OCI-LY1 (cell line): ENCODE measurements around the gene ING2.
"Not testable (repeated sequence)": the region's sequence is repeated elsewhere in the genome, so short reads cannot be mapped to it uniquely, and the experiment has no call there.

Source experiments
- H2AFZ ChIP-seq: fragments of 200-600 bp; sonication (generic), shearing (Covaris generic); 2 replicates; pipeline ENCODE4 v1.6.0; 2014; ENCODE audit warnings: antibody characterized with exemption, mild to moderate bottlenecking, low read length
- H3F3A ChIP-seq: fragments of 200-600 bp; sonication (generic), shearing (Covaris generic); 2 replicates; pipeline ENCODE4 v1.6.0; 2014; ENCODE audit warnings: mild to moderate bottlenecking, antibody characterized with exemption, low read length, moderate library complexity; ENCODE audit not compliant: insufficient read depth
- H3K27ac ChIP-seq: fragments of 200-600 bp; sonication (generic); 2 replicates; pipeline ENCODE4 v1.5.1; 2014; ENCODE audit warnings: low read length, mixed run types, mild to moderate bottlenecking, low read depth; ENCODE audit not compliant: poor library complexity, severe bottlenecking
- H3K27me3 ChIP-seq: fragments of 200-600 bp; sonication (generic); 2 replicates; pipeline ENCODE4 v1.6.0; 2014; ENCODE audit warnings: antibody characterized with exemption, mild to moderate bottlenecking, low read length, moderate library complexity; ENCODE audit not compliant: insufficient read depth
- H3K36me3 ChIP-seq: fragments of 200-600 bp; sonication (generic); 2 replicates; pipeline ENCODE4 v1.6.1; 2014; ENCODE audit warnings: mild to moderate bottlenecking, antibody characterized with exemption, low read length, moderate library complexity, mixed read lengths; ENCODE audit not compliant: insufficient read depth
- H3K4me1 ChIP-seq: fragments of 200-600 bp; sonication (generic); 2 replicates; pipeline ENCODE4 v1.5.1; 2014; ENCODE audit warnings: mild to moderate bottlenecking, low read length, moderate library complexity; ENCODE audit not compliant: insufficient read depth, severe bottlenecking
- H3K4me2 ChIP-seq: fragments of 200-600 bp; sonication (generic), shearing (Covaris generic); 2 replicates; pipeline ENCODE4 v1.6.1; 2014; ENCODE audit warnings: low read length
- H3K4me3 ChIP-seq: fragments of 200-600 bp; sonication (generic); 2 replicates; pipeline ENCODE4 v1.5.1; 2014; ENCODE audit warnings: low read length, low read depth, mild to moderate bottlenecking, mixed read lengths; ENCODE audit not compliant: poor library complexity, severe bottlenecking
- H3K79me2 ChIP-seq: fragments of 200-600 bp; shearing (Covaris generic); 2 replicates; pipeline ENCODE4 v1.6.1; 2016; ENCODE audit warnings: mixed run types, low read length, mixed read lengths; ENCODE audit not compliant: insufficient read depth
- H3K9ac ChIP-seq: fragments of 200-600 bp; sonication (generic), shearing (Covaris generic); 2 replicates; pipeline ENCODE4 v1.6.1; 2014; ENCODE audit warnings: mild to moderate bottlenecking, low read length, mixed read lengths
- H3K9me2 ChIP-seq: fragments of 200-600 bp; sonication (generic), shearing (Covaris generic); 2 replicates; pipeline ENCODE4 v1.6.1; 2014; ENCODE audit warnings: low read depth, mild to moderate bottlenecking, low read length, mixed read lengths
- H3K9me3 ChIP-seq: fragments of 200-600 bp; shearing (Covaris generic); 2 replicates; pipeline ENCODE4 v1.6.1; 2014; ENCODE audit warnings: low read length, mixed read lengths
- H4K20me1 ChIP-seq: fragments of 200-600 bp; sonication (generic), shearing (Covaris generic); 2 replicates; pipeline ENCODE4 v1.6.0; 2016; ENCODE audit warnings: mild to moderate bottlenecking, low read length; ENCODE audit not compliant: insufficient read depth
- EZH2 ChIP-seq: fragments of 200-600 bp; sonication (generic), shearing (Covaris generic); IDR thresholded peaks from 2 replicates; pipeline ENCODE4 v1.8.0; 2017; ENCODE audit warnings: borderline replicate concordance, mixed run types, mild to moderate bottlenecking, antibody characterized with exemption, low read length, moderate library complexity, mixed read lengths
- TF ChIP-seq, protein P1 (sequence below): fragments of 200-600 bp; sonication (generic), shearing (Covaris generic); IDR thresholded peaks from 2 replicates; pipeline ENCODE4 v1.5.1; 2017; ENCODE audit warnings: mild to moderate bottlenecking, antibody characterized with exemption, low read length, moderate library complexity, mixed read lengths

ING2 gene

DNA sequence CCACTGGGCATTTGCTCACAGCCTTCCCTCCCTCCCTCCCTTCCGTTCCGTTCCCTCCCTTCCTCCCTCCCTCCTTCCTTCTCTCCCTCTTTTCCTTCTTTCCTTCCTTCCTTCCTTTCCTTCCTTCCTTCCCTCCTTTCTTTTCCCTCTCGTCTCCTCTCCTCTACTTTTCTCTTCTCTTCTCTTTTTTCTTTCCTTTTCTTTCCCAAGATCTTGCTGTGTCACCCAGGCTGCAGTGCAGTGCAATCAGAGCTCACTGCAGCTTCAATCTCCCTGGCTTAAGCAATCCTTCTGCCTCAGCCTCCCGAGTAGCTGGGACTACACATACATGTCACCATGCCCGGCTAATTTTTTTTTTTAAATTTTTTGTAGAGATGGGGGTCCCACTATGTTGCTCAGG, 26.7 kb upstream of the ING2 start:
- H3K4me2 ChIP-seq: no peak overlapping the region
- no peak overlapping the region for H3K9ac ChIP-seq
- no peak overlapping the region for H3K27ac ChIP-seq

DNA sequence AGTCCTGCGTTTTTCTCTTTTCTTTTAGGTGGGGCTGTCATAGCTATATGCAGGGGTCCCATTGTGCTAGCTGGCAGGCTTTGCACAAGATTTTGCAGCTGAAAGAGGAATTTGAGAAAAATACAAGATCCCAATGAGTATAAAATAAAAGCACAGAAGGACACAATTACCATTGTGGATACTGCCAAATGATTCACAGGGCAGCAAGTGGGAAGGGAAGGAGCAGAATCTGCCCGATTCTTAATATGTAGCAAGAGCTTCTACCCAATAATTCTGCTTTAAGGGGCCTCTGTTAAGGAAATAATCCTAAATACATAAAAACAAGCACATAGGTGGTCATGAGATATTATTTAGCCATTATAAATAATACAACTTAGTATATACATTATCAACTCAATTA, 25.9 kb upstream of the ING2 start:
- Histone ChIP-seq H3K27me3 (no peaks in the 10 kb centered on the region), H3K4me2 (no peak overlapping the region)

More for the DNA sequence above, 26.7 kb upstream of the ING2 start:
- Histone ChIP-seq H3K4me3 (no peak overlapping the region), H3K27me3 (no peaks in the 10 kb centered on the region), H3K79me2 (no peaks in the 10 kb centered on the region), H4K20me1 (no peaks in the 10 kb centered on the region), H3K4me1 (no peaks in the 10 kb centered on the region), H3K9me2 (no peaks in the 10 kb centered on the region), H3K36me3 (no peaks in the 10 kb centered on the region), H3F3A (no peaks in the 10 kb centered on the region), H3K9me3 (no peaks in the 10 kb centered on the region), H2AFZ (no peak overlapping the region)
- TF ChIP-seq, protein P1, sequence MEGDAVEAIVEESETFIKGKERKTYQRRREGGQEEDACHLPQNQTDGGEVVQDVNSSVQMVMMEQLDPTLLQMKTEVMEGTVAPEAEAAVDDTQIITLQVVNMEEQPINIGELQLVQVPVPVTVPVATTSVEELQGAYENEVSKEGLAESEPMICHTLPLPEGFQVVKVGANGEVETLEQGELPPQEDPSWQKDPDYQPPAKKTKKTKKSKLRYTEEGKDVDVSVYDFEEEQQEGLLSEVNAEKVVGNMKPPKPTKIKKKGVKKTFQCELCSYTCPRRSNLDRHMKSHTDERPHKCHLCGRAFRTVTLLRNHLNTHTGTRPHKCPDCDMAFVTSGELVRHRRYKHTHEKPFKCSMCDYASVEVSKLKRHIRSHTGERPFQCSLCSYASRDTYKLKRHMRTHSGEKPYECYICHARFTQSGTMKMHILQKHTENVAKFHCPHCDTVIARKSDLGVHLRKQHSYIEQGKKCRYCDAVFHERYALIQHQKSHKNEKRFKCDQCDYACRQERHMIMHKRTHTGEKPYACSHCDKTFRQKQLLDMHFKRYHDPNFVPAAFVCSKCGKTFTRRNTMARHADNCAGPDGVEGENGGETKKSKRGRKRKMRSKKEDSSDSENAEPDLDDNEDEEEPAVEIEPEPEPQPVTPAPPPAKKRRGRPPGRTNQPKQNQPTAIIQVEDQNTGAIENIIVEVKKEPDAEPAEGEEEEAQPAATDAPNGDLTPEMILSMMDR: no peak
- no peak for TF ChIP-seq EZH2

DNA sequence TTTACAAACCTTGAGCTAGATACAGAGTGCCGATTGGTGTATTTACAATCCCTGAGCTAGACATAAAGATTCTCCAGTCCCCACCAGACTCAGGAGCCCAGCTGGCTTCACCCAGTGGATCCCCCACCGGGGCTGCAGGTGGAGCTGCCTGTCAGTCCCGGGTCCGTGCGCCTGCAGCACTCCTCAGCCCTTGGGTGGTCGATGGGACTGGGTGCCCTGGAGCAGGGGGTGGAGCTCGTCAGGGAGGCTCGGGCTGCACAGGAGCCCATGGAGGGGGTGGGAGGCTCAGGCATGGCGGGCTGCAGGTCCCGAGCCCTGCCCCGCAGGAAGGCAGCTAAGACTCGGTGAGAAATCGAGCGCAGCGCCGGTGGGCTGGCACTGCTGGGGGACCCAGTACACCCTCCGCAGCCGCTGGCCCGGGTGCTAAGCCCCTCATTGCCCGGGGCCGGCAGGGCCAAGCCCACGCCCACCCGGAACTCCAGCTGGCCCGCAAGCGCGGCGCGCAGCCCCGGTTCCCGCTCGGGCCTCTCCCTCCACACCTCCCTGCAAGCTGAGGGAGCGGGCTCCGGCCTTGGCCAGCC, 22.3 kb upstream of the ING2 start:
- H3K36me3 ChIP-seq, H3K9ac ChIP-seq, H3K4me3 ChIP-seq, H3K27ac ChIP-seq, H4K20me1 ChIP-seq, H2AFZ ChIP-seq, H3K4me2 ChIP-seq, H3K9me3 ChIP-seq, H3K9me2 ChIP-seq, H3K27me3 ChIP-seq, H3F3A ChIP-seq, H3K4me1 ChIP-seq, H3K79me2 ChIP-seq: not testable (repeated sequence)

More for the DNA sequence above, 25.9 kb upstream of the ING2 start:
- Histone ChIP-seq H3K4me3 (no peak overlapping the region), H3K9ac (no peak overlapping the region), H3K36me3 (no peaks in the 10 kb centered on the region), H3K27ac (no peak overlapping the region), H3K9me3 (no peaks in the 10 kb centered on the region), H2AFZ (no peak overlapping the region), H4K20me1 (no peaks in the 10 kb centered on the region), H3K4me1 (no peaks in the 10 kb centered on the region), H3K9me2 (no peaks in the 10 kb centered on the region), H3K79me2 (no peaks in the 10 kb centered on the region), H3F3A (no peaks in the 10 kb centered on the region)
- TF ChIP-seq, protein P1: no peak
- TF ChIP-seq EZH2: no peak

DNA sequence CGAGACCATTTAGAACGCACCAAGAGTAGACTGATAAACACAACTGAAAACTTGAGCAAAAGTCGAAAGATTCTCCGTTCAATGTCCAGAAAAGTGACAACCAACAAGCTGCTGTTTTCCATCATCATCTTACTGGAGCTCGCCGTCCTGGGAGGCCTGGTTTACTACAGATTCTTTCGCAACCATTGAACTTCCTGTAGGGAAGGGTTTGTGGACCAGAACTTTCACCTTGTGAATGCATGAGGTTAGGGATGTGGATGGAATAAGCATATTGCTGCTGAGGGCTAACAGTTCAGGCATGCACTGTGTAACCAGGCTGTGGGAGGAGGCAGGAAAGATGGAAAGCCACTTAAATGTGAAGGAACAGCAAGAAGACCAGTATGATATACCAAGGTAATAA, 20.9 kb upstream of the ING2 start:
- Histone ChIP-seq H3K9me3 (no peaks in the 10 kb centered on the region), H3K9ac (no peak overlapping the region), H3K4me2 (no peak overlapping the region), H3K27me3 (no peaks in the 10 kb centered on the region), H3K79me2 (no peaks in the 10 kb centered on the region), H3K4me3 (no peak overlapping the region), H4K20me1 (no peaks in the 10 kb centered on the region), H3K27ac (no peak overlapping the region), H3K9me2 (no peaks in the 10 kb centered on the region), H3F3A (no peaks in the 10 kb centered on the region), H2AFZ (no peak overlapping the region), H3K4me1 (no peaks in the 10 kb centered on the region), H3K36me3 (no peaks in the 10 kb centered on the region)
- TF ChIP-seq, protein P1: no peak
- TF ChIP-seq EZH2: no peak
